PFSK-1 (cell line): ENCODE data around the gene MYO7A.

Source experiments
- POLR2AphosphoS5 ChIP-seq: IDR thresholded peaks from 2 replicates; pipeline ENCODE4 v1.6.1; 2012; ENCODE audit warnings: low read depth, mild to moderate bottlenecking, control low read depth, low read length, moderate library complexity
- SIN3A ChIP-seq: IDR thresholded peaks from 2 replicates; pipeline ENCODE4 v1.6.1; 2012; ENCODE audit warnings: mild to moderate bottlenecking, low read length, moderate library complexity, borderline replicate concordance; ENCODE audit not compliant: insufficient read depth

GRCh38 chr11:77179681-77180080 is 51.6 kb downstream of the MYO7A start:
- TF ChIP-seq POLR2AphosphoS5: no peak
- TF ChIP-seq SIN3A: no peak
